GM12801 (cell line): ENCODE results near the gene MGAT3.

Experiments
- TF ChIP-seq, protein P1 (sequence below): IDR thresholded peaks from one replicate; pipeline ENCODE4 v1.5.1; 2011; ENCODE audit warnings: control low read depth; ENCODE audit not compliant: insufficient read length; ENCODE audit errors: extremely low read depth

The MGAT3 gene

GRCh38 chr22:39422721-39423120 lies 34.1 kb upstream of the MGAT3 start:
- TF ChIP-seq, protein P1, sequence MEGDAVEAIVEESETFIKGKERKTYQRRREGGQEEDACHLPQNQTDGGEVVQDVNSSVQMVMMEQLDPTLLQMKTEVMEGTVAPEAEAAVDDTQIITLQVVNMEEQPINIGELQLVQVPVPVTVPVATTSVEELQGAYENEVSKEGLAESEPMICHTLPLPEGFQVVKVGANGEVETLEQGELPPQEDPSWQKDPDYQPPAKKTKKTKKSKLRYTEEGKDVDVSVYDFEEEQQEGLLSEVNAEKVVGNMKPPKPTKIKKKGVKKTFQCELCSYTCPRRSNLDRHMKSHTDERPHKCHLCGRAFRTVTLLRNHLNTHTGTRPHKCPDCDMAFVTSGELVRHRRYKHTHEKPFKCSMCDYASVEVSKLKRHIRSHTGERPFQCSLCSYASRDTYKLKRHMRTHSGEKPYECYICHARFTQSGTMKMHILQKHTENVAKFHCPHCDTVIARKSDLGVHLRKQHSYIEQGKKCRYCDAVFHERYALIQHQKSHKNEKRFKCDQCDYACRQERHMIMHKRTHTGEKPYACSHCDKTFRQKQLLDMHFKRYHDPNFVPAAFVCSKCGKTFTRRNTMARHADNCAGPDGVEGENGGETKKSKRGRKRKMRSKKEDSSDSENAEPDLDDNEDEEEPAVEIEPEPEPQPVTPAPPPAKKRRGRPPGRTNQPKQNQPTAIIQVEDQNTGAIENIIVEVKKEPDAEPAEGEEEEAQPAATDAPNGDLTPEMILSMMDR = no peak

DNA sequence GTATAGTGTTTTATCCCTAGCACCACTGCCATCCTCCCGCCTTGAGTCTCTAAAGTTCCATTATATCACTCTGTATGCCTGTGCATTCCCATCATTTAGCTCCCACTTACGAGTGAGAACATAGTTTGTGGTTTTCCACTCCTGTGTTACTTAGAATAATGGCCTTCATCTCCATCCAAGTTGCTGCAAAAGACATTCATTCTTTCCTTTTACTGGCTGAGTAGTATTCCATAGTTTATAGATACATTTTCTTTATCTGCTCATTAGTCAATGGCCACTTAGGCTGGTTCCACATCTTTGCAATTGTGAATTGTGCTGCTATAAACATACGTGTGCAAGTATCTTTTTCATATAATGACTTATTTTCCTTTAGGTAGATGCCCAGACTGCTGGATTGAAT lies 32.8 kb upstream of the MGAT3 start:
- TF ChIP-seq, protein P1 = no peak

DNA sequence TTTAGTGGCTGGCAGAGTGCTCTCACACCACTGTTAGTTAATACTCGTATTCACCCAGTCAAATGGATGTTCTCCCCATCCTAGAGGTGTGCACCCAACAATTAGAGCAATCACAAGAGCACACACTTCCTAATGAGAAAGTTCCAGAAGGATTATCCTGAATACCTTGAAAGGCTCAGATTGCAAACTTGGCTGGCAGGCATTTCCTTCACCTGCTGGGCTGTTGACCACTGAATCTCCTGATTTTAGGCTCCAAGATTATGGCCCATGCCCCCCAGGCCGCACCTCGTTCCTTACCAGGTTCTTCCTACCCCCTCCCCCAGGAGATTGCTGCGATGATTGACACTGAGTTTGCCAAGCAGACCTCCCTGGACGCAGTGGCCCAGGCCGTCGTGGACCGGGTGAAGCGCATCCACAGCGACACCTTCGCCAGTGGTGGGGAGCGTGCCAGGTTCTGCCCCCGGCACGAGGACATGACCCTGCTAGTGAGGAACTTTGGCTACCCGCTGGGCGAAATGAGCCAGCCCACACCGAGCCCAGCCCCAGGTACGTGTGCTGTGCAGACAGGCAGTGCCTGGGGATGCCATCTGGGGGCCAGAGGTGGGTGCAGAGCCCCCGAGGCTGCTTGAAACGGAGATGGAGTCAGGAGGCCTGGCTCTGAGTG lies 30.3 kb upstream of the MGAT3 start:
- TF ChIP-seq, protein P1 = no peak

- TF ChIP-seq, protein P1 = no peak
Observed at GRCh38 chr22:39427751-39428596, 28.8 kb upstream of the MGAT3 start.

DNA sequence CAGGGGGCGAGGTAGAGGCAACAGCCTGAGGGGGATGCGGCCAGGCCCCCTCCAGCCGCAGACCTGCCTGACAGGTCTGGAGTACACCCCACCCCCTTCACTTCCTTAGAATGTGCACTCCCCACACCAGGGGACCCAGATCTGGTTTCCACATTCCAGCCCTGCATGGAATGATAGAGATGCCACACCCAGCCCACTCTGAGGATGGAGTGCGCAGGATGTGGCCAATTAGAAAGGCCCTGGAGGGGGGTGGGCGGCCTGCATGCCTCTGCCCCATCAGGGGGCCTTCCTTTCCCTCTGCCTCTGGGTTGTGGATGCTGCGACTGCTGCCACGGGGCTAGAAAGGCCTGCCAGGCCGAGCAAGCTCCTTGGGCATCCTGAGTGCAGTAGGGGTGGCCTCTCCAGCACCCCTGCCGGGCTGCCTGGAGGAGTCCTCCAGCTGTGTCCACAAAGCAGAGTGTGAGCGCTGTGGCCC lies 28.2 kb upstream of the MGAT3 start:
- TF ChIP-seq, protein P1 = no peak

GRCh38 chr22:39429186-39429585 lies 27.6 kb upstream of the MGAT3 start:
- TF ChIP-seq, protein P1 = no peak

- TF ChIP-seq, protein P1 = no peak
Observed at GRCh38 chr22:39429916-39430575, 26.8 kb upstream of the MGAT3 start.
